Subcutaneous abdominal adipose tissue (tissue), 5 donors: ENCODE results near the gene PDE11A.

ENCODE experiments used
- H3K27ac ChIP-seq: one replicate; pipeline ENCODE4 v1.7.0; 2013; ENCODE audit warnings: low read depth, mild to moderate bottlenecking, inconsistent platforms, low read length, moderate library complexity
- H3K27me3 ChIP-seq, 5 donors: one replicate each; pipeline ENCODE4 v1.7.0; 2013; ENCODE audit warnings: low read length in 5 of 5, inconsistent platforms in 1 of 5; ENCODE audit not compliant: control insufficient read depth in 5 of 5, insufficient read depth in 4 of 5
- H3K36me3 ChIP-seq, 5 donors: one replicate each; pipeline ENCODE4 v1.7.0; 2013; ENCODE audit warnings: low read length in 5 of 5; ENCODE audit not compliant: control insufficient read depth in 5 of 5, insufficient read depth in 5 of 5
- H3K4me1 ChIP-seq, 5 donors: one replicate each; pipeline ENCODE4 v1.7.0; 2013; ENCODE audit warnings: low read length in 5 of 5, mild to moderate bottlenecking in 3 of 5, moderate library complexity in 1 of 5; ENCODE audit not compliant: control insufficient read depth in 5 of 5, insufficient read depth in 5 of 5
- H3K4me3 ChIP-seq, 5 donors: one replicate each; pipeline ENCODE4 v1.7.0; 2013; ENCODE audit warnings: low read length in 5 of 5, low read depth in 1 of 5
- H3K9ac ChIP-seq, 5 donors: one replicate each; pipeline ENCODE4 v1.7.0; 2013; ENCODE audit warnings: low read length in 5 of 5, mild to moderate bottlenecking in 4 of 5, moderate library complexity in 3 of 5
- H3K9me3 ChIP-seq, 5 donors: one replicate each; pipeline ENCODE4 v1.7.0; 2013; ENCODE audit warnings: low read length in 5 of 5; ENCODE audit not compliant: control insufficient read depth in 5 of 5
- donor health status: healthy.
- donor health status: healthy.
- donor health status: healthy.
- donor health status: healthy.
- donor health status: healthy.

Gene PDE11A

GRCh38 chr2:177611310-177611886 is 461.2 kb downstream of the PDE11A start:
- Histone ChIP-seq H3K9ac (no peak overlapping the region), H3K9me3 (no peaks in the 10 kb centered on the region), H3K4me1 (no peaks in the 10 kb centered on the region), H3K27ac (no peak overlapping the region), H3K4me3 (no peak overlapping the region), H3K36me3 (no peaks in the 10 kb centered on the region), H3K27me3 (no peaks in the 10 kb centered on the region)

- Histone ChIP-seq H3K4me1 (no peaks in the 10 kb centered on the region), H3K4me3 (no peak overlapping the region), H3K36me3 (no peaks in the 10 kb centered on the region), H3K9me3 (no peaks in the 10 kb centered on the region), H3K27ac (no peak overlapping the region), H3K27me3 (no peaks in the 10 kb centered on the region), H3K9ac (no peak overlapping the region)
Measured at GRCh38 chr2:177610813-177611212, 461.8 kb downstream of the PDE11A start.

GRCh38 chr2:177606636-177607035 is 465.9 kb downstream of the PDE11A start:
- no peaks in the 10 kb centered on the region for H3K9me3 ChIP-seq
- no peak overlapping the region for H3K9ac ChIP-seq
- H3K4me3 ChIP-seq: no peak overlapping the region
- no peaks in the 10 kb centered on the region for H3K36me3 ChIP-seq
- no peak overlapping the region for H3K27ac ChIP-seq
- no peaks in the 10 kb centered on the region for H3K27me3 ChIP-seq
- H3K4me1 ChIP-seq: peaks cover 0 to 16% (median 12%) of the 10 kb centered on the region in 5 donors

GRCh38 chr2:177604271-177605065 is 468.1 kb downstream of the PDE11A start:
- no peaks in the 10 kb centered on the region for H3K9me3 ChIP-seq
- H3K36me3 ChIP-seq: no peaks in the 10 kb centered on the region
- H3K27me3 ChIP-seq: no peaks in the 10 kb centered on the region
- H3K4me1 ChIP-seq: peaks cover 0 to 16% (median 14%) of the 10 kb centered on the region in 5 donors
- H3K27ac ChIP-seq: peak overlapping the region; percentile 19
- H3K9ac ChIP-seq: no peak overlapping the region
- peak overlapping the region in 1 of 5 donors; percentile 25 for H3K4me3 ChIP-seq

- H3K27me3 ChIP-seq: no peaks in the 10 kb centered on the region
- no peaks in the 10 kb centered on the region for H3K36me3 ChIP-seq
- no peak overlapping the region for H3K9ac ChIP-seq
- H3K27ac ChIP-seq: peak overlapping the region; percentile 19
- H3K4me1 ChIP-seq: peaks cover 6 to 22% (median 21%) of the 10 kb centered on the region in 5 donors
- no peak overlapping the region for H3K4me3 ChIP-seq
- no peaks in the 10 kb centered on the region for H3K9me3 ChIP-seq
Measured at GRCh38 chr2:177603768-177604167, 468.8 kb downstream of the PDE11A start.

- Histone ChIP-seq H3K4me3 (no peak overlapping the region), H3K9me3 (no peaks in the 10 kb centered on the region), H3K27me3 (no peaks in the 10 kb centered on the region), H3K27ac (no peak overlapping the region), H3K36me3 (no peaks in the 10 kb centered on the region), H3K4me1 (peaks cover 7 to 28% (median 27%) of the 10 kb centered on the region in 5 donors), H3K9ac (no peak overlapping the region)
Measured at GRCh38 chr2:177603181-177603580, 469.4 kb downstream of the PDE11A start.

- no peak overlapping the region for H3K4me3 ChIP-seq
- H3K36me3 ChIP-seq: no peaks in the 10 kb centered on the region
- H3K9ac ChIP-seq: no peak overlapping the region
Measured at GRCh38 chr2:177602611-177603164, 469.9 kb downstream of the PDE11A start.

GRCh38 chr2:177600917-177601316 is 471.7 kb downstream of the PDE11A start:
- no peaks in the 10 kb centered on the region for H3K9me3 ChIP-seq
- no peak overlapping the region for H3K27ac ChIP-seq
- H3K4me1 ChIP-seq: peaks cover 10 to 34% (median 32%) of the 10 kb centered on the region in 5 donors
- no peaks in the 10 kb centered on the region for H3K36me3 ChIP-seq
- H3K27me3 ChIP-seq: no peaks in the 10 kb centered on the region
- H3K4me3 ChIP-seq: no peak overlapping the region
- no peak overlapping the region for H3K9ac ChIP-seq

More at GRCh38 chr2:177602611-177603164, 469.9 kb downstream of the PDE11A start:
- Histone ChIP-seq H3K9me3 (no peaks in the 10 kb centered on the region), H3K27ac (no peak overlapping the region), H3K4me1 (peaks cover 10 to 33% (median 32%) of the 10 kb centered on the region in 5 donors), H3K27me3 (no peaks in the 10 kb centered on the region)

GRCh38 chr2:177599956-177600355 is 472.6 kb downstream of the PDE11A start:
- Histone ChIP-seq H3K4me3 (no peak overlapping the region), H3K27ac (no peak overlapping the region), H3K9ac (no peak overlapping the region), H3K4me1 (peaks cover 10 to 33% (median 32%) of the 10 kb centered on the region in 5 donors), H3K9me3 (no peaks in the 10 kb centered on the region), H3K27me3 (no peaks in the 10 kb centered on the region), H3K36me3 (no peaks in the 10 kb centered on the region)

- no peaks in the 10 kb centered on the region for H3K9me3 ChIP-seq
- H3K4me1 ChIP-seq: peaks cover 10 to 32% (median 27%) of the 10 kb centered on the region in 5 donors
- H3K36me3 ChIP-seq: no peaks in the 10 kb centered on the region
- no peak overlapping the region for H3K4me3 ChIP-seq
- no peak overlapping the region for H3K9ac ChIP-seq
- H3K27ac ChIP-seq: no peak overlapping the region
- no peaks in the 10 kb centered on the region for H3K27me3 ChIP-seq
Measured at GRCh38 chr2:177599139-177599688, 473.4 kb downstream of the PDE11A start.
